ENCODE results near the gene FBXO42. TPM values are rescaled to one million over a fixed set of nuclear protein-coding genes. Genes with fewer than 3 reads are reported as not detected.

FBXO42 gene
- total and polyA plus RNA-seq, 2 of the 13 experiments (the other 11 are each of a cell fraction or from before 2014, with no cell fraction given): 7.6 to 17.5 TPM

GRCh38 chr1:16366722-16367257 is 14.5 kb upstream of the FBXO42 start, which contains the start of gene SZRD1 (continued):
- TF ChIP-seq ZSCAN5A (CRISPR knock-in tag; IDR thresholded peaks at IDR 0.05; ENCODE audit: borderline replicate concordance) (no peak), KLF6 (CRISPR knock-in tag; IDR thresholded peaks at IDR 0.05) (no peak), PCBP2 (optimal IDR thresholded peaks at IDR 0.05; ENCODE audit: low read depth, low read length, poor library complexity, severe bottlenecking) (no peak), SATB2 (CRISPR knock-in tag; IDR thresholded peaks at IDR 0.05) (no peak), TP53 (CRISPR knock-in tag; conservative IDR thresholded peaks at IDR 0.05) (no peak), AHDC1 (CRISPR knock-in tag; IDR thresholded peaks at IDR 0.05; ENCODE audit: borderline replicate concordance) (no peak), ZNF792 (CRISPR knock-in tag; IDR thresholded peaks at IDR 0.05) (no peak), CHD4 (IDR thresholded peaks at IDR 0.05; ENCODE audit: borderline replicate concordance, low read length) (no peak), HIVEP1 (CRISPR knock-in tag; IDR thresholded peaks at IDR 0.05) (no peak), ZNF672 (CRISPR knock-in tag; IDR thresholded peaks at IDR 0.05) (no peak), NCOA5 (CRISPR knock-in tag; IDR thresholded peaks at IDR 0.05) (no peak)
- TF ChIP-seq, protein P1, sequence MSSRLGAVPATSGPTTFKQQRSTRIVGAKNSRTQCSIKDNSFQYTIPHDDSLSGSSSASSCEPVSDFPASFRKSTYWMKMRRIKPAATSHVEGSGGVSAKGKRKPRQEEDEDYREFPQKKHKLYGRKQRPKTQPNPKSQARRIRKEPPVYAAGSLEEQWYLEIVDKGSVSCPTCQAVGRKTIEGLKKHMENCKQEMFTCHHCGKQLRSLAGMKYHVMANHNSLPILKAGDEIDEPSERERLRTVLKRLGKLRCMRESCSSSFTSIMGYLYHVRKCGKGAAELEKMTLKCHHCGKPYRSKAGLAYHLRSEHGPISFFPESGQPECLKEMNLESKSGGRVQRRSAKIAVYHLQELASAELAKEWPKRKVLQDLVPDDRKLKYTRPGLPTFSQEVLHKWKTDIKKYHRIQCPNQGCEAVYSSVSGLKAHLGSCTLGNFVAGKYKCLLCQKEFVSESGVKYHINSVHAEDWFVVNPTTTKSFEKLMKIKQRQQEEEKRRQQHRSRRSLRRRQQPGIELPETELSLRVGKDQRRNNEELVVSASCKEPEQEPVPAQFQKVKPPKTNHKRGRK (CRISPR knock-in tag; IDR thresholded peaks at IDR 0.05): no peak
- TF ChIP-seq, protein P2, sequence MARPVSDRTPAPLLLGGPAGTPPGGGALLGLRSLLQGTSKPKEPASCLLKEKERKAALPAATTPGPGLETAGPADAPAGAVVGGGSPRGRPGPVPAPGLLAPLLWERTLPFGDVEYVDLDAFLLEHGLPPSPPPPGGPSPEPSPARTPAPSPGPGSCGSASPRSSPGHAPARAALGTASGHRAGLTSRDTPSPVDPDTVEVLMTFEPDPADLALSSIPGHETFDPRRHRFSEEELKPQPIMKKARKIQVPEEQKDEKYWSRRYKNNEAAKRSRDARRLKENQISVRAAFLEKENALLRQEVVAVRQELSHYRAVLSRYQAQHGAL (CRISPR knock-in tag; IDR thresholded peaks at IDR 0.05; ENCODE audit: not compliant biosample characterization): no peak
- TF ChIP-seq, protein P3, sequence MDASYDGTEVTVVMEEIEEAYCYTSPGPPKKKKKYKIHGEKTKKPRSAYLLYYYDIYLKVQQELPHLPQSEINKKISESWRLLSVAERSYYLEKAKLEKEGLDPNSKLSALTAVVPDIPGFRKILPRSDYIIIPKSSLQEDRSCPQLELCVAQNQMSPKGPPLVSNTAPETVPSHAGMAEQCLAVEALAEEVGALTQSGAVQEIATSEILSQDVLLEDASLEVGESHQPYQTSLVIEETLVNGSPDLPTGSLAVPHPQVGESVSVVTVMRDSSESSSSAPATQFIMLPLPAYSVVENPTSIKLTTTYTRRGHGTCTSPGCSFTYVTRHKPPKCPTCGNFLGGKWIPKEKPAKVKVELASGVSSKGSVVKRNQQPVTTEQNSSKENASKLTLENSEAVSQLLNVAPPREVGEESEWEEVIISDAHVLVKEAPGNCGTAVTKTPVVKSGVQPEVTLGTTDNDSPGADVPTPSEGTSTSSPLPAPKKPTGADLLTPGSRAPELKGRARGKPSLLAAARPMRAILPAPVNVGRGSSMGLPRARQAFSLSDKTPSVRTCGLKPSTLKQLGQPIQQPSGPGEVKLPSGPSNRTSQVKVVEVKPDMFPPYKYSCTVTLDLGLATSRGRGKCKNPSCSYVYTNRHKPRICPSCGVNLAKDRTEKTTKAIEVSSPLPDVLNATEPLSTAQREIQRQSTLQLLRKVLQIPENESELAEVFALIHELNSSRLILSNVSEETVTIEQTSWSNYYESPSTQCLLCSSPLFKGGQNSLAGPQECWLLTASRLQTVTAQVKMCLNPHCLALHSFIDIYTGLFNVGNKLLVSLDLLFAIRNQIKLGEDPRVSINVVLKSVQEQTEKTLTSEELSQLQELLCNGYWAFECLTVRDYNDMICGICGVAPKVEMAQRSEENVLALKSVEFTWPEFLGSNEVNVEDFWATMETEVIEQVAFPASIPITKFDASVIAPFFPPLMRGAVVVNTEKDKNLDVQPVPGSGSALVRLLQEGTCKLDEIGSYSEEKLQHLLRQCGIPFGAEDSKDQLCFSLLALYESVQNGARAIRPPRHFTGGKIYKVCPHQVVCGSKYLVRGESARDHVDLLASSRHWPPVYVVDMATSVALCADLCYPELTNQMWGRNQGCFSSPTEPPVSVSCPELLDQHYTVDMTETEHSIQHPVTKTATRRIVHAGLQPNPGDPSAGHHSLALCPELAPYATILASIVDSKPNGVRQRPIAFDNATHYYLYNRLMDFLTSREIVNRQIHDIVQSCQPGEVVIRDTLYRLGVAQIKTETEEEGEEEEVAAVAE (CRISPR knock-in tag; IDR thresholded peaks at IDR 0.05; ENCODE audit: borderline replicate concordance): 0 out of 2 replicates have a peak, but pooled peaks have one; percentile 54
- TF ChIP-seq, protein P4, sequence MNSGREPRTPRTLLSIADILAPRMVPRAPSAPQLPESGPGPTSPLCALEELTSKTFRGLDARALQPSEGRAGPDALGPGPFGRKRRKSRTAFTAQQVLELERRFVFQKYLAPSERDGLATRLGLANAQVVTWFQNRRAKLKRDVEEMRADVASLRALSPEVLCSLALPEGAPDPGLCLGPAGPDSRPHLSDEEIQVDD (CRISPR knock-in tag; IDR thresholded peaks at IDR 0.05; ENCODE audit: borderline replicate concordance): no peak
